Upper lobe of left lung (tissue), 6 donors: ENCODE results near the gene KCNIP4. TPM values are rescaled to one million over a fixed set of nuclear protein-coding genes. Genes with fewer than 3 reads are reported as not detected.

Experiments
- ATAC-seq, 2 donors: fragments of 200-7000 bp; cut with Tn5 transposase; one replicate each; pipeline ENCODE4 v1.9.1; 2022; ENCODE audit warnings: mild to moderate bottlenecking in 2 of 2, moderate library complexity in 2 of 2; ENCODE audit not compliant: low FRiP score in 2 of 2
- DNase-seq, 2 donors: peaks; one replicate each; pipeline ENCODE4 v3.0.0-alpha.2; 2019 to 2020
- H3K27ac ChIP-seq, 4 donors: fragments of 200-600 bp; sonication (generic); one replicate each; pipeline ENCODE4 v1.5.1; 2016 to 2019
- H3K27me3 ChIP-seq, 4 donors: fragments of 200-600 bp; sonication (generic); one replicate each; pipeline ENCODE4 v1.5.1; 2017 to 2019
- H3K36me3 ChIP-seq, 4 donors: fragments of 200-600 bp; sonication (generic); one replicate each; pipeline ENCODE4 v1.5.1; 2016 to 2019
- H3K4me1 ChIP-seq, 4 donors: fragments of 200-600 bp; sonication (generic); one replicate each; pipeline ENCODE4 v1.5.1; 2018 to 2019
- H3K4me3 ChIP-seq, 4 donors: fragments of 200-600 bp; sonication (generic); one replicate each; pipeline ENCODE4 v1.5.1; 2017 to 2019; ENCODE audit warnings: mild to moderate bottlenecking in 2 of 4, moderate library complexity in 1 of 4
- H3K9me3 ChIP-seq, 4 donors: fragments of 200-600 bp; sonication (generic); one replicate each; pipeline ENCODE4 v1.5.1; 2018 to 2019
- CTCF ChIP-seq, 6 experiments: fragments of 450-650 bp in 4 of 6; fragments of 200-600 bp in 2 of 6; sonication (generic) in 2 of 6; IDR thresholded peaks; one replicate each; pipeline ENCODE4 v1.5.1; 2016 to 2019; ENCODE audit warnings: antibody characterized with exemption in 6 of 6
- EP300 ChIP-seq, 4 donors: sonication (generic); formaldehyde crosslinking; IDR thresholded peaks; one replicate each; pipeline ENCODE4 v1.5.1; 2017; ENCODE audit warnings: antibody characterized with exemption in 4 of 4, control low read depth in 2 of 4
- POLR2A ChIP-seq, 4 donors: fragments of 450-650 bp; IDR thresholded peaks; one replicate each; pipeline ENCODE4 v1.5.1; 2016 to 2017; ENCODE audit warnings: antibody characterized with exemption in 4 of 4, mild to moderate bottlenecking in 2 of 4
- POLR2AphosphoS5 ChIP-seq, 2 donors: sonication (generic); formaldehyde crosslinking; IDR thresholded peaks; one replicate each; pipeline ENCODE4 v1.5.1; 2017; ENCODE audit warnings: antibody characterized with exemption in 2 of 2
- WGBS, 2 donors: methylation state at CpG; one replicate each; pipeline ENCODE4 v1.1.5; 2017 to 2018; 5-methylcytosine and 5-hydroxymethylcytosine counted together
- total RNA-seq, 6 donors: library from RNA; depleted of rRNA in 4 of 6; stranded (reverse); fragments of >200 nt in 4 of 6; gene quantifications; one replicate each; pipeline versions ENCODE4 v1.1.0 to v1.2.1, GENCODE V29; 2016 to 2021
- donor health status: DM: no; HTN: no; CAD: no; lungs with moderate emphysema.
- donor health status: DM: no; HTN: yes; CAD: no; lungs with severe emphysema.

KCNIP4 gene
- total RNA-seq, 6 donors from 2014 or later = 0.20 TPM; not detected in 5

- DNase-seq = no peak
- Histone ChIP-seq H3K4me1 (no peaks in the 10 kb centered on the region), H3K9me3 (no peaks in the 10 kb centered on the region), H3K27ac (no peak overlapping the region), H3K27me3 (no peaks in the 10 kb centered on the region), H3K4me3 (no peak overlapping the region), H3K36me3 (no peaks in the 10 kb centered on the region)
- no peak for ATAC-seq
- WGBS, 2 donors = 89% methylated on average over 2 of the region's 2 CpGs
- TF ChIP-seq CTCF (IDR thresholded peaks at IDR 0.05) (no peak), POLR2AphosphoS5 (IDR thresholded peaks at IDR 0.05) (no peak), POLR2A (IDR thresholded peaks at IDR 0.05) (no peak), EP300 (IDR thresholded peaks at IDR 0.05) (no peak)
Measured at GRCh38 chr4:21864686-21865085, 83.9 kb downstream of the KCNIP4 start.

DNA sequence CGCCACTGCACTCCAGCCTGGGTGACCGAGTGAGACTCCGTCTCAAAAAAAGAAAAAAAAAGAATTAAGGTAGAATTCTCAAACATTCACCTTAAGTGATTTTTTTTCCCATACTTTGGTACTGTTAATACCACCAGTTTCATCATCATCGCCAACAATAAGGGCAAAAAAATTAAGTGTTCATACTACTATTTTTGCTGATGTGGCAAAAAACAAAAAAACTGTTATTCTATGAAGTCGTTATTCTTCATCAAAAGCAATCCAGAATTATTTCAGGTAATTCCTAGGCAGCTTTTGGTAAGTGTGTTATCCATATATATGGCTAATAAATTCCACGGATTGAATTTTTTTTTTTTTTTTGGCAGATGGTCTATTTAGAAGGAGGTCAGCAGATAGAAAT lies 85.7 kb downstream of the KCNIP4 start:
- DNase-seq (no peak), ATAC-seq (no peak)
- 85 to 87% methylated on average over 6 of the region's 6 CpGs for WGBS, 2 donors
- no peak for TF ChIP-seq CTCF (IDR thresholded peaks at IDR 0.05)
- TF ChIP-seq EP300 (IDR thresholded peaks at IDR 0.05) = no peak
- no peak for TF ChIP-seq POLR2A (IDR thresholded peaks at IDR 0.05)
- TF ChIP-seq POLR2AphosphoS5 (IDR thresholded peaks at IDR 0.05) = no peak
- Histone ChIP-seq H3K36me3 (no peaks in the 10 kb centered on the region), H3K9me3 (no peaks in the 10 kb centered on the region), H3K4me3 (no peak overlapping the region), H3K27me3 (no peaks in the 10 kb centered on the region), H3K4me1 (no peaks in the 10 kb centered on the region), H3K27ac (no peak overlapping the region)

DNA sequence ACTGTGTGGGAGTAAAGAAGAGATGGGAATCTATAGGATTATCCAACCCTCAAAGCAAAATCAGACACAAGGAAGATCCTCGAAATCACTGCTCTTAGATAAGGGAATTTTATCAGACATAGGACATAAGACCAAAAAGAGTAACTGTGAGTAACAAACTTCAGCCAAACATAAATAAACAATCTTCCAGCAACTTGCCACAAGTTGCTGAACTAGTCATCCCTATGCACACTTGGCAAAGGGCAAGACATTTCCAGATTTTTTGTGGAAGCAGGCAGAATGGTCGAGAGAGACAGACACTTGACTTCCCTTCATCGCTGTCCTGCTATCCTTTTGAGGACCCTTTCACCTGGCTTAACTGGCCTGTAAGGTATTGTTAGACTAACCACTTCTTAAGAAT lies 89.6 kb downstream of the KCNIP4 start:
- ATAC-seq (no peak), DNase-seq (no peak)
- Histone ChIP-seq H3K36me3 (no peaks in the 10 kb centered on the region), H3K4me1 (no peaks in the 10 kb centered on the region), H3K4me3 (no peak overlapping the region), H3K27ac (no peak overlapping the region), H3K27me3 (no peaks in the 10 kb centered on the region), H3K9me3 (no peaks in the 10 kb centered on the region)
- TF ChIP-seq POLR2AphosphoS5 (IDR thresholded peaks at IDR 0.05) (no peak), POLR2A (IDR thresholded peaks at IDR 0.05) (no peak), EP300 (IDR thresholded peaks at IDR 0.05) (no peak), CTCF (IDR thresholded peaks at IDR 0.05) (no peak)
- 73 to 74% methylated on average over 3 of the region's 3 CpGs for WGBS, 2 donors

GRCh38 chr4:21856754-21857153 lies 91.8 kb downstream of the KCNIP4 start:
- ATAC-seq (peak; percentile 12 to 28), DNase-seq (no peak)
- no peaks in the 10 kb centered on the region for H3K36me3 ChIP-seq
- no peak overlapping the region for H3K4me3 ChIP-seq
- no peaks in the 10 kb centered on the region for H3K9me3 ChIP-seq
- no peaks in the 10 kb centered on the region for H3K4me1 ChIP-seq
- TF ChIP-seq POLR2A (IDR thresholded peaks at IDR 0.05) (no peak), CTCF (IDR thresholded peaks at IDR 0.05) (no peak), POLR2AphosphoS5 (IDR thresholded peaks at IDR 0.05) (no peak), EP300 (IDR thresholded peaks at IDR 0.05) (no peak)
- no peaks in the 10 kb centered on the region for H3K27me3 ChIP-seq
- WGBS, 2 donors = 66 to 86% methylated on average over 2 of the region's 2 CpGs
- H3K27ac ChIP-seq = no peak overlapping the region

GRCh38 chr4:21856301-21856700 lies 92.3 kb downstream of the KCNIP4 start:
- H3K9me3 ChIP-seq = no peaks in the 10 kb centered on the region
- H3K36me3 ChIP-seq = no peaks in the 10 kb centered on the region
- 73 to 80% methylated on average over 5 of the region's 6 CpGs for WGBS, 2 donors
- TF ChIP-seq POLR2A (IDR thresholded peaks at IDR 0.05) (no peak), CTCF (IDR thresholded peaks at IDR 0.05) (no peak), POLR2AphosphoS5 (IDR thresholded peaks at IDR 0.05) (no peak), EP300 (IDR thresholded peaks at IDR 0.05) (no peak)
- H3K27me3 ChIP-seq = no peaks in the 10 kb centered on the region
- H3K27ac ChIP-seq = no peak overlapping the region
- H3K4me3 ChIP-seq = no peak overlapping the region
- H3K4me1 ChIP-seq = no peaks in the 10 kb centered on the region
- no peak for ATAC-seq
- DNase-seq = peak in 1 of 2 donors; percentile 52
